Left renal cortex interstitium (tissue), 4 donors: ENCODE data around the gene FCHSD2. TPM values are rescaled to one million over a fixed set of nuclear protein-coding genes. Genes with fewer than 3 reads are reported as not detected.
"Not testable (repeated sequence)": the region's sequence is repeated elsewhere in the genome, so short reads cannot be mapped to it uniquely, and the experiment has no call there.

ENCODE experiments used
- DNase-seq, 4 donors: peaks; one replicate each; pipeline ENCODE4 v3.0.0-alpha.2; 2013; ENCODE audit warnings: low read depth in 4 of 4, low spot score in 2 of 4, missing footprints in 1 of 4
- polyA plus RNA-seq, 4 donors: library from polyadenylated mRNA; unstranded; fragments of 120-200 nt; gene quantifications; one replicate each; pipeline ENCODE4 v1.2.1, GENCODE V29; 2013; ENCODE audit not compliant: insufficient read length in 4 of 4

The FCHSD2 gene
- polyA plus RNA-seq, 4 donors = 36.1 to 43.2 (median 37.8) TPM

DNA sequence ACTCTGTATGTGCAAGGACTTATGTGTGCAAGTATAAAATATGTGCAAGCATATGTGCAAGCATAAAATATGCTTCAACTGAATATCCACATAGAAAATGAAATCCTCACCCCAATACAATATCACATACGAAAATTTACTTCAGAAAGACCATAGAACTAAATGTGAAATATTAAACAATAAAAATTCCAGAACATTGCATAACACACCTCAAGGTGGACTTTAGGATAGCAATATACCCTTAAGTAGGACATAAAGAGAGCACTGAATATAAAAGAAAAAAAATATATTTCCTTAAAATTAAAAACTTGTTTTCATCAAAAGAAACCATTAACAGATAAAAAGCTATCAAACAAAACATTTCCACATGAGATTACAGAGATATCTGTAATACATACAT lies 67.8 kb downstream of the FCHSD2 start:
- DNase-seq = no peak

GRCh38 chr11:73072935-73073481 lies 69.1 kb downstream of the FCHSD2 start:
- DNase-seq = no peak

DNA sequence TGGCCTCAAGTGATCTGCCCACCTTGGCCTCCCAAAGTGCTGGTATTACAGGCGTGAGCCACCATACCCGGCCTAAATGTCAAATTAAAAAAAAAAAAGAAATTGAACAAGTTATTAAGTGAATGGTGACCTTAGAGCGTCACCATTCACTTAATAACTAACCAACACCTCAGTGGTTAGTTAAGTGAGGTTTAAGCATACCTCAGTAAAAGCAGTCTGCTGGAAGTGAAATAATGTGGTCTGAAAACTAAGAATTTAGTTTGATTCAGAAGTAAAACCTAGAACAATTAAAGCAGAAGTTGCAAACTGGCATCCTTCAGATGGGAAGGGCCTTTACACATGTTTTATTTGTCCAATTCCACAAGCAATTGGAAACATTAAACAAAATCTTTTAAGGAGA lies 71.5 kb downstream of the FCHSD2 start:
- DNase-seq = no peak

GRCh38 chr11:73061857-73062424 lies 80.2 kb downstream of the FCHSD2 start:
- DNase-seq = not testable (repeated sequence)

DNA sequence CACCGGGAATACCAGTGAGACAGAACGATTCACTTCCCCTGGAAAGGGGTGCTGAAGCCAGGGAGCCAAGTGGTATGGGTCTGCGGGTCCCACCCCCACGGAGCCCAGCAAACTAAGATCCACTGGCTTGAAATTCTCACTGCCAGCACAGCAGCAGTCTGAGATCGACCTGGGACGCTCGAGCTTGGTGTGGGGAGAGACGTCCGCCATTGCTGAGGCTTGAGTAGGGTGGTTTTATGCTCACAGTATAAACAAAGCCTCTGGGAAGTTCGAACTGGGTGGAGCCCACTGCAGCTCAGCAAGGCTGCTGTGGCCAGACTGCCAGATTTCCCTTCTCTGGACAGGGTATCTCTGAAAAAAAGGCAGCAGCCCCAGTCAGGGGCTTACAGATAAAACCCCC lies 80.7 kb downstream of the FCHSD2 start:
- DNase-seq = not testable (repeated sequence)

DNA sequence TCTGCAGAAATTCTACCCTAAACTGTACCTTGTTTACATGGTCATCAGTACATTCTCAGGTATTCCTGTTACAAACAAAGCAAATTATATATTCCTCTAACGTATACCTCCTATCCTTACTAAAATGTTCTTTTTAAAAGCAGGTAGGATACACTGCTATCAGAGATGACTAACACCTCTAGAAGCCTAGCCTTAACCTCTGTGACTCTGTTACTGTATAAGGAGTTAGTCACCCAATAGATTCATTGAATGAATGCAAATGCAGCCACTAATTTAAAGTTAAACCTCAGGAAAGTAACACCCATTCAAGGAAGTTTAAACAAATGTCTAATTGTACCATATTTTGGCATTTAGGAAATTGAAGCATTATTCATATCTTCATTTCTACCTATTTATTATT lies 82.2 kb downstream of the FCHSD2 start:
- no peak for DNase-seq

GRCh38 chr11:73058989-73059674 lies 83.0 kb downstream of the FCHSD2 start:
- no peak for DNase-seq

DNA sequence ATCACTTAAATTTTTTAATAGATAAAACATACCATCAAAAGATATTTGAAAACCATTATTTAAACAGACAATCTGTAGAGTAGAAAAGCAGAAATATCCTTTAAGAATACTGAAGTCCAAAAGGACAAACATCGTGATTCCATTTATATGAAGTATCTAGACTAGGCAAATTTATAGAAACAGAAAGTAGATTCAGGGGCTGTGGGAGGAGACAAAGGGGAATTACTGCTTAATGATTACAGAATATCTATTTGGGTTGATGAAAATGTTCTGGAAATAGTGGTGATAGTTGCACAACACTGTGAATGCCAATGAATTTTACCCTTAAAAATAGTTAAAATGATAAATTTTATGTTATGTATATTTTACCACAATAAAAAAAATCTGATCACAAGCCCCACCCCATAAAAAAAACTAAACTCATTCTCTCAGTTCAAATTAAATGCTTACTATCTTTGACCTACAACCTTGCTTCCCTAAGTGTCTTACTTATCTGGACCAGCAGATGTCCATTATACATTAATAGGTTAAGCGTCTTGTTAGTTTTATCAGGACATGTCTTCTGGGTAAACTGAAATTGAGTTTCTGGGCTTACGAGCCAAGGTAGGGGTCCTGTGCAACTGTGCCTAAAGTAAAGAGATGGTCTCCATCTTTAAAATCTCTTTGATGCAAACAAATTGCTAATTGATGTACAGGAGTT lies 86.3 kb downstream of the FCHSD2 start:
- DNase-seq = no peak

DNA sequence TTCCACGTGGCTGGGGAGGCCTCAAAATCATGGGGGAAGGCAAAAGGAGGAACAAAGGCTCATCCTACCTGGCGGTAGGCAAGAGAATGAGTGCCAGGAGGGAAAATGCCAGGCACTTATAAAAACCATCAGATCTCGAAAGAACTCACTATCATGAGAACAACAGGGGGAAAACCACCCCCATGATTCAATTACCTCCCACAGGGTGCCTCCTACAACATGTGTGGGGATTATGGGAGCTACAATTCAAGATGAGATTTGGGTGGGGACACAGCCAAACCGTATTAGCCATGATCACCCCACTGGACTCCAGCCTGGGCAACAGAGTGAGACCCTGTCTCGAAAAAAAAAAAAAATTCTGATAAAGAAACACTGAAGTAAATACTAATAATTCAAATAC lies 87.1 kb downstream of the FCHSD2 start:
- no peak for DNase-seq

DNA sequence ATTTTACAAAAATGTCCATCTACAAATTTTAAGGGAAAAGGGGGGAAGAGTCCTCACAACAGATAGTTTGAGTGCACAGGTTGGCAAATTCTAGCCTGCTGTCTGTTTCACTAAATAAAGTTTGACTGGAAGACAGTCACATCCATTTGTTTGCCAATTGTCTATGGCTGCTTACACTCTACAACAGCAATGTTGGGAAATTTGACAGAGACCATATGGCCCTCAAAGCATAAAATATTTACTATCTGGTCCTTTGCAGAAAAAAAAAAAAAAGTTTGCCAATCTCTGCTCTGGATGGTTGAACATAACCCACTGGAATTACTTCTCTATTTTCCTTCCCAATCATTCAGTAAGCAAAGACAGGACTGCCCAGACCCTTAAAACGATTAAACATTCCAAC lies 88.2 kb downstream of the FCHSD2 start:
- DNase-seq = no peak

DNA sequence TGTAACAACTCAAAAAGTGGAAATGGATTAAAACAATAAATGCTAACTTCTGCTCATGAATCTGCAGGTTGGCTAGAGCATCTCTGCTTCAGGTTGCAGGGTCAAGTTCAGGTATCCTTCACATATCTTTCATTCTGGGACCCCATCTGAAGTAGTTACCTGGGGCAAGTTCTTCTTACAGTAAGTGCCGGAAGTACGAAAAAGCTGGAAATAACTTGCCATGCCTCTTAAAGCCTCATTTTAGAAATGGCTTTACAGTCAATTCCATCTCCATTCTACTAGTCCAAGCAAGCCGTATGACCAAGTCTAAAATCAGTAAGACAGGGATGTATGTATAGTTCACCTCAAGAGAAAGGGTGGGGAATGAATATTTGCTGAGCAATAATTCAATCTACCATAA lies 93.7 kb downstream of the FCHSD2 start:
- no peak for DNase-seq

DNA sequence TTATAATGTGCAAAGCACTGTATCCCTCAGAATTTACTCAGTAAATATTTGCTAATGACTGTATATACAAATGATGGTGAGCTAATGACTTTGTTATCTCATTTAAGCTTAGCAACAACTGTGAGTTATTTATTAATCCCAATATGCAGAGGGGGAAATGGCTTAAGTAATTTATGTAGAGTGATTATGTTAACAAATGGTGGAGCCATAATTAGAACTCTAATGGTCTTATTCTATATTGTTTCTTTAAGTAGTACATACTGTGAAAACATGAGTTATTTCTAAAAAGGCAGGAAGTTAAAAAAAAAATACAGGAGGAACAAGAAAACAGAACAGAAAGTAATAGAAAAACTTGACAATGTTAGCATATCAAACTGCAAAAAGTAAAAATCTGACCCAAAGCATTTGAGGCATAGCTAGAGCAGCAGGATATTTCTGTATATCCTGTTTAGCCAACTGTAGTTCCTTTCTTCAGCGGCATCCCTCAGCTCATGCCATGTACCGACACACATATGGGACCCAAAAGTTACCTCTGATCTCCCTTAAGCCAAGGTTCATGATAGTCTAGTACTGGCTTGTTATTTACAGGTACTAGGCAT lies 94.2 kb downstream of the FCHSD2 start:
- DNase-seq = no peak

DNA sequence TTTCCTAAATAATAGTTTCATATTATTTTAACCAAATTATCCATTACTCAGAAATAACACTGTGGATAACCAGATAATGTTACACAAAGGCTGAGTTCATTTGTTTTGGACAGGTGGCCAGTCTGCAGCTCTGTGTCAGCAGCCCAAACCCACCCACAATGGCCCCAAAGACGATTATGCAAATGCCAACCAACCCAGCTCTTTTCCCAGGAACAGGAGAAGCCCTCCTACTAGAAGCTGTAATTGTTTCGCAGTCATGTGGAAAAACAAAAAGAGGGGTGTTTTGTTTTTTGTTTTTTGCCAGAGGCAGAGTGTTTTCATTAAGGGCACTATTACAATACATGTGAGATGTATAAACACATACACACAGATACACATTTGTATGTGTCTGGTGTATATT lies 102.1 kb downstream of the FCHSD2 start:
- DNase-seq = no peak

DNA sequence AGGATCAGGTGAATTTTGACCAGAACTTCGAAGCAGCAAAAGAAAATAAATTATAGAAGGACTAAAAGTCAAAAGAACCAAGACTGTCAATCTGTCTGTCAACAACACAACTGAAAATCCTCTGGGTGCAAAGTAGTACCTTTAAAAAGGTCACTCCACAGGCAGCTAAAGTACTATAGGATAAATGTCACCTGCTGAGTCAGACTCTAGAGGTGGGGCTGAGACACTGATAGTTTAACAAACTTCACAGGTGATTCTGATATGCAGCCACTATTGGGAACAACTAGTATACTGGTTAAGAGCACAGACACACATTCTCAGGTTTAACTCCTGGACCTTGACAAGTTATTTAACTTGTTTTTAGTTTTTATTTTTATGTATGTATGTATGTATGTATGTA lies 107.3 kb downstream of the FCHSD2 start:
- DNase-seq = no peak

- DNase-seq = no peak
These were observed 107.8 kb downstream of the FCHSD2 start for GRCh38 chr11:73034331-73034730.

GRCh38 chr11:73030130-73030529 lies 112.0 kb downstream of the FCHSD2 start:
- DNase-seq = no peak

DNA sequence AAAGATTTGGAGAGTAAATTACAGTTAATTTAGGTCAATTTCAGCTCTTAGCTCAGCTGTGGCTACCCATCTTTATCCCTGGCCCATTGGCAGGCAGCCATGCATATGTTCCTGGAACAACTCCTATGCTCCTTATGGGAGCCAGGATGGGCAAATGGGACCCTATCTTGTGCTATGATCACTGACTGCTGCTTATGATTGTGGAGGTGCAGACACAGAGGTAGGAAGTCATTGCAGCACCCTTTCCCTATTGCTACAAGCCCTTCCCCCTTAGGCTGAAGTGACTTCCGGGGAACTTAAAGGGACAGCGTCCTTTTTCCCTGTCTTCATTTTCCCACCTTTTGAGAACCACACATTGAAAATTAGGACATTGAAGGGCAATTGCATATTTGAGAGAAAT lies 112.7 kb downstream of the FCHSD2 start:
- no peak for DNase-seq

GRCh38 chr11:73028611-73029010 lies 113.5 kb downstream of the FCHSD2 start:
- DNase-seq = no peak

GRCh38 chr11:73027840-73028239 lies 114.3 kb downstream of the FCHSD2 start:
- not testable (repeated sequence) for DNase-seq

- DNase-seq = no peak
These were observed 117.5 kb downstream of the FCHSD2 start for GRCh38 chr11:73024639-73025038.

GRCh38 chr11:73019996-73020395 lies 122.1 kb downstream of the FCHSD2 start:
- no peak for DNase-seq
